GM12891 (cell line): Measurements from ENCODE around the gene FOXO1.

Experiments used
- DNase-seq: peaks from one replicate; pipeline ENCODE4 v3.0.0; 2011; ENCODE audit warnings: low spot score; ENCODE audit not compliant: insufficient read length
- FAIRE-seq: peaks from 2 replicates; lab custom pipeline; 2011; peaks lifted over from hg19 to GRCh38; lab: Jason Lieb, UNC
- PAX5 ChIP-seq: IDR thresholded peaks from 2 replicates; pipeline ENCODE4 v1.6.1; 2011; ENCODE audit warnings: low read length, moderate library complexity, mild to moderate bottlenecking; ENCODE audit not compliant: insufficient read depth, severe bottlenecking
- POLR2A ChIP-seq: IDR thresholded peaks from 2 replicates; pipeline ENCODE4 v1.6.1; 2011; ENCODE audit warnings: low read depth, low read length, control low read depth
- POLR2AphosphoS5 ChIP-seq: IDR thresholded peaks from 2 replicates; pipeline ENCODE4 v1.6.1; 2011; ENCODE audit warnings: low read depth, low read length, control low read depth
- POU2F2 ChIP-seq: IDR thresholded peaks from 2 replicates; pipeline ENCODE4 v1.6.1; 2011; ENCODE audit warnings: low read depth, mild to moderate bottlenecking, control low read depth, low read length, moderate library complexity
- SPI1 ChIP-seq: IDR thresholded peaks from 2 replicates; pipeline ENCODE4 v1.6.1; 2011; ENCODE audit warnings: low read depth, low read length, control low read depth
- TAF1 ChIP-seq: IDR thresholded peaks from 2 replicates; pipeline ENCODE4 v1.6.1; 2011; ENCODE audit warnings: low read depth, low read length, control low read depth

FOXO1 gene

GRCh38 chr13:40569024-40569350 lies 97.5 kb downstream of the FOXO1 start:
- TF ChIP-seq SPI1 (no peak), POLR2AphosphoS5 (no peak), PAX5 (no peak), POU2F2 (no peak), POLR2A (no peak)
- FAIRE-seq, result peak; percentile 16
- DNase-seq, result no peak

DNA sequence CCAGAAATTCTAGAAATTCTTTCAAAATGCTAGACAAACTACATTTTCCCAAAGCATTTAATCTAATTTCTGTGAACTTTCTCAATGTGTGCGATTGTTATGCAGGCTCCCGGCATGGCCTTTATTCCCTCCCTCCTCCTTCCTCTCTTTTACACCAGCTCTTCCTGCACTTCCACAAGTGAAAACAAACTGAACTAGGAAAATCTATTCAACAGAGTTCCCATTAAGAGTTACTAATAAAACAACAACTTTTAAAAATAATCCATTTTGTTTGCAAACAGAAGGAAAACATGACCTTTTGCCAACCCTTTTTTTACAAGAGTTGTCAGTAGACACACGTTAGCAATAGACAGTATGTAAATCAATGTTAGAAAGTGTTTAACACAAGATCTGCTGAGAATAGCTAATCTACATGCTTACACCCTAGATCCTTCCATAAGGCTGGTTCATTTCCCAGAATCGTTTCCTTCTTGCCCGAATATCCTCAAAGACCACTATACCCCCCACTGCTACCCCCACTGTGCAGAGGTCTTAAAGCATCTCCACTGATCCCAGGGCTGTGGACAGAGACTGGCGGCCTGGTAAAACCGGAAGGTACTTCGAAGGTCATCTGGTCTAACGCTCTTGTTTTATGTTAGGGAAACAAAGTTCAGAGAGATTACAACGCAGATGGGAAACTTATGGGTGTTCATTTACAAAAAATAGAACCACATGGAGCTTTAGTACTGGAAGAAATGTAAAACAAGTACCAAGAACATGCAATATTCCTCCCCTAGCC lies 98.0 kb downstream of the FOXO1 start:
- DNase-seq (no peak), FAIRE-seq (no peak)
- TF ChIP-seq POLR2AphosphoS5 (no peak), TAF1 (no peak), POLR2A (no peak)

GRCh38 chr13:40566811-40567210 lies 99.6 kb downstream of the FOXO1 start:
- no peak for TF ChIP-seq POLR2A
- no peak for TF ChIP-seq SPI1
- TF ChIP-seq POU2F2, result no peak
- no peak for TF ChIP-seq TAF1
- TF ChIP-seq POLR2AphosphoS5, result no peak
- no peak for TF ChIP-seq PAX5
- no peak for FAIRE-seq
- DNase-seq, result no peak

DNA sequence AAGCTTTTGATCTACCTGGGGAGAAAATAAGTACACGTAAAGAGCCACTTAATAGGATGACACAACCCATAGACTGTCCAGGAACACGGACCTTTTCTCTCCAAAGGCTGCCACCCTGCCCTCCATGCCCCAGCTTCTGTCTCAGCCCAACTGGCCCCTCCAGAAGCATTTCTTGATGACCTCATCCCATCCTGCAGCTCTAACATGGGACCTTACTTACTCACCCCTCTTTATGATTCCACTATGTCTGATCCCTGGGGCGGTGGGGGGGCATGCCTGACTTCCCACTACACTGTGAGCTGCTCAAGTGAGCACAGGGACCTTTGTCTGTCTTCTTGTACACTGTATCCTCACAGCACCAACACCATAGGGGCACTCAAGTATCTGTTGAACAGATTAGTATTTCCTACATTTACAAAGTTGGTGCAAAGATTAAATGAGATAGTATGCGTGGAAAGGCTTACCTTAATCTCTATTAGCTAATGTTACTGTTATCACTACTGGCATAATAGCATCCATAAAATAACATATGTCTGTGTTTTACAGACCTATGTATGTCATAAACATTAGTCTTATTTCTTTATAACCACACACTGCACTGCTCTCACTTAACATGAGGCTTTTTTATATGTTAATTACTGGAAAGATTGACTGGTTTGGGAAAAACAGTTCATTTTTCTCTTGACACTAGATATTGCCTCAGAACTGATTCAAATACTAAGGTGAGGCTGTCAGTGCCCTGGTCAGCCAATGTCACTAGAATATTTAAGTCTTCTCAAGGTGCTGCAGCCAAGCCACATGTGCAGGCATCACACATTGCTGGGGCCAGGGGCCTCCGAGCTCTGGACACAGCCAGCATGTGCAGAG lies 100.9 kb downstream of the FOXO1 start:
- DNase-seq, result no peak
- FAIRE-seq, result no peak
- TF ChIP-seq SPI1, result no peak
- TF ChIP-seq POLR2AphosphoS5, result no peak
- no peak for TF ChIP-seq POLR2A
- TF ChIP-seq POU2F2, result no peak
- no peak for TF ChIP-seq PAX5
- TF ChIP-seq TAF1, result no peak

GRCh38 chr13:40564342-40565001 lies 102.0 kb downstream of the FOXO1 start:
- no peak for DNase-seq
- no peak for FAIRE-seq
- TF ChIP-seq TAF1, result no peak
- TF ChIP-seq POLR2AphosphoS5, result no peak
- TF ChIP-seq POU2F2, result no peak
- no peak for TF ChIP-seq POLR2A
- TF ChIP-seq PAX5, result no peak
- TF ChIP-seq SPI1, result no peak

DNA sequence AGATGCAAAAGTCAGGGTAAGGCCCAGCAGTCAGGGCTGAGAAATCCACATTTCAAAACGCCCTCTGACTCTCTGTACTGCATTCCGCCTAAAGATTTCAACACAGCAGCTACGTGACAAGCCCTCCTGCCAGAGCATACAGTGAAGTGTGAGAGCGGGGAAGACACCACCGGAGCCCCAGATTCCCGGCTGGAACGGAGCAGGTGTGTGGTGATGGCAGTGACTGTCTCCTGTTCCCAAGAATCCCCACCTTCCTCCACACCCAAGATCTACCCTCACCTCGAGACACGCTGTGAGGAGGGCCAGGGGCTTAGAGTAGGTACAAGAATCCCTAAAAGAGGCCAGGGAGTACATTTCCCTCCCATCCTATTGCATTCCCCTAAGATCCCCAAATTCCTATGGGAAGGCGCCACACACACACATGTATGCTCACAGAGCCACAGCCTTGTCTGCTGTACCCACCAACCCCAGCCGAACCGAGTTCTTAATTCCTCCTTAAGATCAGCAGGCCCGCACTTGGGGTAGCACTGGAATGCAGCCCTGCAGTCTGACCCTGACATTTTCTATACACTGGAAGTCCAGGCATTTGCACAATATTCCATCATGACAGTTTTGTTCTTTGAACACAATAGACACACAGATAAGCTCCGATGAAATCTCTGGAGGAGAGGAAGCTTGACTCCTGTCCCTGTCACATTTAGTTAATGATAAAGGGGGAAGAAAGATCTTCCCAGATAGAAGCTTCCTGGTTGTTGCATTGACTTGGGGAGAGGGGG lies 102.9 kb downstream of the FOXO1 start:
- FAIRE-seq, result no peak
- no peak for DNase-seq
- TF ChIP-seq SPI1, result no peak
- TF ChIP-seq POU2F2, result no peak
- no peak for TF ChIP-seq POLR2AphosphoS5
- no peak for TF ChIP-seq POLR2A
- TF ChIP-seq PAX5, result no peak
- TF ChIP-seq TAF1, result no peak

GRCh38 chr13:40562975-40563349 lies 103.5 kb downstream of the FOXO1 start:
- no peak for FAIRE-seq
- no peak for DNase-seq
- TF ChIP-seq POLR2A, result no peak
- TF ChIP-seq POLR2AphosphoS5, result no peak
- no peak for TF ChIP-seq TAF1
- TF ChIP-seq POU2F2, result no peak
- TF ChIP-seq PAX5, result no peak
- no peak for TF ChIP-seq SPI1

DNA sequence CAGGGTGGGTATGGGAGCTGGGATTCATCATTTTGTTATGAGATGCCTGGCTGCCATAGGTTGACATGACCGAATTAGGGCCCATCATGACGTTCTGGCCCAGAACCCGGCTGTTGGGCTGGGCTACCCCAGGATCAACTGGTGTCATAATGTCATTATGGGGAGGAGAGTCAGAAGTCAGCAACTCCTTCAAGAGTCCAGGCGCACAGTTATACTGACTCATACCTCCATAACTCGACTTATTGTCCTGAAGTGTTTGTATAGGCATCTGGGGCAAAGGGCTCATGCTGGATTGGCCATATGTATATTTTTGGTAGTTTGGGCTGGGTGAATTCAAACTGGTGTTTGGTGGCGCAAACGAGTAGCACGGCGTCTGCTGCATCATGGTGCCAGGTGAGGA lies 106.5 kb downstream of the FOXO1 start:
- TF ChIP-seq POLR2AphosphoS5, result no peak
- no peak for TF ChIP-seq PAX5
- no peak for TF ChIP-seq POU2F2
- no peak for TF ChIP-seq SPI1
- no peak for TF ChIP-seq POLR2A
- no peak for TF ChIP-seq TAF1
- FAIRE-seq, result no peak
- no peak for DNase-seq

GRCh38 chr13:40558656-40559055 lies 107.8 kb downstream of the FOXO1 start:
- DNase-seq, result no peak
- no peak for TF ChIP-seq POU2F2
- TF ChIP-seq TAF1, result no peak
- no peak for TF ChIP-seq POLR2AphosphoS5
- no peak for FAIRE-seq
